Measurements from ENCODE around the gene LGSN. TPM values are rescaled to one million over a fixed set of nuclear protein-coding genes. Genes with fewer than 3 reads are reported as not detected.
"Not testable (repeated sequence)": the region's sequence is repeated elsewhere in the genome, so short reads cannot be mapped to it uniquely, and the experiment has no call there.

LGSN gene
- polyA plus RNA-seq, 1 experiment = not detected

DNA sequence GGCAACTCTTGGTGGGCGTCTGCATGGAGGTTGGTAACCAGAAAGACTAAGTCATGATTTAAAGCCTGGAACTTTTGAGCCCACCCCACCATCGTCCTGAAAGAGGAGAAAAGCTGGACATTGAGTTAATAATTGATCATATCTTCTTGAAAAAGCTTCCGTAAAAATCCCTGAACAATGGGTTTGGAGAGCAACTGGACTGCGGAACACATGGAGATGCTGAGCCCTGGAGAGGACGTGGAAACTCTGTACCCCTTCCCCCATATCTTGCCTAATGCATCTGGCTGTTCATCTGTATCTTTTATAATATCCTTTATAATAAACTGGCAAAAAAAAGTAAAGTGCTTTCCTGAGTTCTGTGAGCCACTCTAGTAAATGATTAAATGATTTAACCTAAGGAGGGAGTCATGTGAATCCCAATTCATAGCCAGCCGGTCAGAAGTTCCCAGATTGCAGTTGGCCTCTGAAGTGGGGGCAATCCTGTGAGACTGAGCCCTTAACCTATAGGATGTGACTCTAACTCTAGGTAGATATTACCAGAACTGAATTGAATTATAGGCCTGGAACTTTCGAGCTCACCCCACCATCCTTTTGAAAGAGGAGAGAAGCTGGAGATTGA lies 26.5 kb upstream of the LGSN start:
- H3K4me3 ChIP-seq (ENCODE audit: low read depth, low read length) = no peak overlapping the region
- POLR2A ChIA-PET = no interaction called here
- H3K27me3 ChIP-seq (ENCODE audit: control insufficient read depth, insufficient read depth, low read length) = no peaks in the 10 kb centered on the region
- H3K36me3 ChIP-seq (ENCODE audit: control insufficient read depth, insufficient read depth, low read length) = no peaks in the 10 kb centered on the region
- no peak for DNase-seq (ENCODE audit: low read depth)
- TF ChIP-seq, protein P1, sequence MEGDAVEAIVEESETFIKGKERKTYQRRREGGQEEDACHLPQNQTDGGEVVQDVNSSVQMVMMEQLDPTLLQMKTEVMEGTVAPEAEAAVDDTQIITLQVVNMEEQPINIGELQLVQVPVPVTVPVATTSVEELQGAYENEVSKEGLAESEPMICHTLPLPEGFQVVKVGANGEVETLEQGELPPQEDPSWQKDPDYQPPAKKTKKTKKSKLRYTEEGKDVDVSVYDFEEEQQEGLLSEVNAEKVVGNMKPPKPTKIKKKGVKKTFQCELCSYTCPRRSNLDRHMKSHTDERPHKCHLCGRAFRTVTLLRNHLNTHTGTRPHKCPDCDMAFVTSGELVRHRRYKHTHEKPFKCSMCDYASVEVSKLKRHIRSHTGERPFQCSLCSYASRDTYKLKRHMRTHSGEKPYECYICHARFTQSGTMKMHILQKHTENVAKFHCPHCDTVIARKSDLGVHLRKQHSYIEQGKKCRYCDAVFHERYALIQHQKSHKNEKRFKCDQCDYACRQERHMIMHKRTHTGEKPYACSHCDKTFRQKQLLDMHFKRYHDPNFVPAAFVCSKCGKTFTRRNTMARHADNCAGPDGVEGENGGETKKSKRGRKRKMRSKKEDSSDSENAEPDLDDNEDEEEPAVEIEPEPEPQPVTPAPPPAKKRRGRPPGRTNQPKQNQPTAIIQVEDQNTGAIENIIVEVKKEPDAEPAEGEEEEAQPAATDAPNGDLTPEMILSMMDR (IDR thresholded peaks at IDR 0.05; ENCODE audit: insufficient read depth, low read depth, low read length) = no peak
- CTCF ChIA-PET = interaction anchor here (0.6 kb wide), 1 partner anchor 67 kb away, joined by 3 read pairs; no protein-coding TSS in a partner anchor

DNA sequence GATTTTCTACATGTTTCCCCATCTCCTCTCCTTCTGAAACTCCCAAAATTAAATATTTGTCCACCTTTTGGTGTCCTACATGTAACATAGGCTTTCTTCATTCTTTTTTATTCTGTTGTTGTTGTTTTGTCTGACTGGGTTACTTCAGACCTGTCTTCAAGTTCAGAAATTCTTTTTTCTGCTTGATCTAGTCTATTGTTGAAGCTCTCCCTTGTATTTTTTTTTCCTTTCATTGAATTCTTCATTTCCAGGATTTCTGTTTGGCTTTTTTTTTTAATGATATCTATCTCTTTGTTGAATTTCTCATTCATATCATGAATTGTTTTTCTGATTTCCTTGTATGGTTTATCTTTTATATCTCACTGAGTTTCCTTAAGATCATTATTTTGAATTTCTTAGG lies 20.6 kb upstream of the LGSN start:
- TF ChIP-seq, protein P1 (IDR thresholded peaks at IDR 0.05; ENCODE audit: insufficient read depth, low read depth, low read length) = no peak
- ChIA-PET POLR2A (no interaction called here), CTCF (interaction anchor here (1.2 kb wide), 1 partner anchor 15 kb away, joined by 3 read pairs; no protein-coding TSS in a partner anchor)
- no peak overlapping the region for H3K4me3 ChIP-seq (ENCODE audit: low read depth, low read length)
- no peaks in the 10 kb centered on the region for H3K27me3 ChIP-seq (ENCODE audit: control insufficient read depth, insufficient read depth, low read length)
- no peaks in the 10 kb centered on the region for H3K36me3 ChIP-seq (ENCODE audit: control insufficient read depth, insufficient read depth, low read length)
- DNase-seq (ENCODE audit: low read depth) = no peak

DNA sequence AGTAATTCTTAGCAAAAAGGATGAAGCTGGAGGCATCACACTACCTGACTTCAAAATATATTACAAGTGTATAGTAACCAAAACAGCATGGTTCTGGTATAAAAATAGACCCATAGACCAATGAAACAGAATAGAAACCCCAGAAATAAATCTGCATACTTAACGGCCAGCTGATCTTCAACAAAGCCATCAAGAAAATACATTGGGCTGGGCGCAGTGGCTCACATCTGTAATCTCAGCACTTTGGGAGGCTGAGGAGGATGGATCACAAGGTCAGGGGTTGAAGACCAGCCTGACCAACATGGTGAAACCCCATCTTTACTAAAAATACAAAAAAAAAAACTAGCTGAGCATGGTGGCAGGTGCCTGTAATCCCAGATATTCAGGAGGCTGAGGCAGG lies 14.9 kb upstream of the LGSN start:
- H3K36me3 ChIP-seq (ENCODE audit: control insufficient read depth, insufficient read depth, low read length); H3K27me3 ChIP-seq (ENCODE audit: control insufficient read depth, insufficient read depth, low read length); DNase-seq (ENCODE audit: low read depth); H3K4me3 ChIP-seq (ENCODE audit: low read depth, low read length); POLR2A ChIA-PET: not testable (repeated sequence)
- CTCF ChIA-PET = interaction anchor here (1.5 kb wide), 1 partner anchor 27 kb away, joined by 3 read pairs; no protein-coding TSS in a partner anchor

DNA sequence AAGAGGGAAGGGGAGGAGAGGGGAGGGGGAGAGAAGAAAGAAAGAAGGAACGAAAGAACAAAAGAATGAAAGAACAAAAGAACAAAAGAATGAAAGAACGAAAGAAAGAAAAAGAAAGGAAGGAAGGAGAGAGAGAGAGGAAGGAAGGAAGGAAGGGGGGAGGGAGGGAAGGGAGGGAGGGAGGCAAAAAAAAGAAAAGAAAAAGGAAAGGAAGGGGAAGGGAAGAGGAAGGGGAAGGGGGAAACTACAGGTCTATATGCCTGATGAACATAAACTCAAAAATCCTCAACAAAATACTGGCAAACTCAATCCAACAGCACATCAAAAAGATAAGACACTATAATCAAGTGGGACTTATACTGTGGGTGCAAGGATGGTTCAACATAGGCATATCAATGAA lies 13.7 kb upstream of the LGSN start:
- CTCF ChIA-PET = no interaction called here

DNA sequence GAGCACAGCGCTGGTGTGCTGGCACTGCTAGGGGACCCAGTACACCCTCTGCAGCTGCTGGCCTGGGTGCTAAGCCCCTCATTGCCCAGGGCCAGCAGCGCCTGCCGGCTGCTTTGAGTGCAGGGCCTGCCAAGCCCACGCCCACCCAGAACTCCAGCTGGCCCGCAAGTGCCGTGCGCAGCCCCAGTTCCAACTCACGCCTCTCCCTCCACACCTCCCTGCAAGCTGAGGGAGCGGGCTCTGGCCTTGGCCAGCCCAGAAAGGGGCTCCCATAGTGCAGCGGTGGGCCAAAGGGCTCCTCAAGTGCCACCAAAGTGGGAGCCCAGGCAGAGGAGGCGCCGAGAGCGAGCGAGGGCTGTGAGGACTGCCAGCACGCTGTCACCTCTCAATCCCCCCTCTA lies 6.8 kb upstream of the LGSN start:
- POLR2A ChIA-PET; DNase-seq (ENCODE audit: low read depth); H3K4me3 ChIP-seq (ENCODE audit: low read depth, low read length); H3K27me3 ChIP-seq (ENCODE audit: control insufficient read depth, insufficient read depth, low read length); H3K36me3 ChIP-seq (ENCODE audit: control insufficient read depth, insufficient read depth, low read length): not testable (repeated sequence)
- CTCF ChIA-PET = interaction anchor here (1.1 to 1.3 kb wide), 2 partner anchors 19 to 272 kb away, joined by 3 to 4 read pairs; no protein-coding TSS in a partner anchor

More for the DNA sequence above, 13.7 kb upstream of the LGSN start:
- POLR2A ChIA-PET = no interaction called here
- TF ChIP-seq, protein P1 (IDR thresholded peaks at IDR 0.05; ENCODE audit: insufficient read depth, low read depth, low read length) = no peak
- no peaks in the 10 kb centered on the region for H3K36me3 ChIP-seq (ENCODE audit: control insufficient read depth, insufficient read depth, low read length)
- H3K4me3 ChIP-seq (ENCODE audit: low read depth, low read length) = no peak overlapping the region
- DNase-seq (ENCODE audit: low read depth) = no peak
- no peaks in the 10 kb centered on the region for H3K27me3 ChIP-seq (ENCODE audit: control insufficient read depth, insufficient read depth, low read length)

DNA sequence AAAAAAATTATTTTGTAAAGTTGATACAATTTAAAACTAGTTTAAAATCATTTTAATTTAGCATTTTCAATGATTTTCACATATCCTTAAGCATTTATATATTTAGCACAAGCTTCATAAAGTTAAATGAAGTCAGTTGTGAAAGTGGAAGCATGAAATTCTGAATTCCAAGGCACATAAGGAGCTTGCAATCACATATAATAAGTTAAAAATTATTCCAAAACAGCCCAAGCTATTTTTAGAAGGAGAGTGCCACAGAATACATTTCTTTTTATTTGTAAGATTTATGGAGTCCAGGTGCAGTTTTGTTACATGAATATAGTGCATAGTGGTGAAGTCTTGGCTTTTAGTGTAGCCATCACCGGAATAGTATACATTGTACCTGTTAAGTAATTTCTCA lies 3.2 kb upstream of the LGSN start:
- no peaks in the 10 kb centered on the region for H3K36me3 ChIP-seq (ENCODE audit: control insufficient read depth, insufficient read depth, low read length)
- TF ChIP-seq, protein P1 (IDR thresholded peaks at IDR 0.05; ENCODE audit: insufficient read depth, low read depth, low read length) = no peak
- H3K27me3 ChIP-seq (ENCODE audit: control insufficient read depth, insufficient read depth, low read length) = no peaks in the 10 kb centered on the region
- no peak overlapping the region for H3K4me3 ChIP-seq (ENCODE audit: low read depth, low read length)
- ChIA-PET CTCF (no interaction called here), POLR2A (no interaction called here)
- DNase-seq (ENCODE audit: low read depth) = no peak
